ENCODE results near the gene CTDSP2.
"Not testable (repeated sequence)": the region's sequence is repeated elsewhere in the genome, so short reads cannot be mapped to it uniquely, and the experiment has no call there.

The CTDSP2 gene

GRCh38 chr12:57846577-57847319 lies at the start of gene CTDSP2:
TSS of gene CTDSP2 (minus strand) at chr12:57846729. CDS start at chr12:57846435, 294 bp downstream.
- DNase-seq = peak; percentile 99

- no peak for DNase-seq
Measured at GRCh38 chr12:57896115-57896433, 49.5 kb upstream of the CTDSP2 start.

GRCh38 chr12:57895389-57896114 lies 49.0 kb upstream of the CTDSP2 start:
- DNase-seq = no peak

GRCh38 chr12:57894399-57895292 lies 48.1 kb upstream of the CTDSP2 start:
- DNase-seq = peak; percentile 72

GRCh38 chr12:57893431-57894353 lies 47.2 kb upstream of the CTDSP2 start:
- DNase-seq = peak; percentile 100

- no peak for DNase-seq
Measured at GRCh38 chr12:57892232-57892972, 45.9 kb upstream of the CTDSP2 start.

GRCh38 chr12:57891542-57892228 lies 45.2 kb upstream of the CTDSP2 start:
- DNase-seq = no peak

GRCh38 chr12:57890191-57891115 lies 43.9 kb upstream of the CTDSP2 start:
- no peak for DNase-seq

GRCh38 chr12:57889500-57889989 lies 43.0 kb upstream of the CTDSP2 start:
- DNase-seq = peak; percentile 89

- peak; percentile 78 for DNase-seq
Measured at GRCh38 chr12:57888409-57889157, 42.1 kb upstream of the CTDSP2 start.

- no peak for DNase-seq
Measured at GRCh38 chr12:57887631-57888408, 41.3 kb upstream of the CTDSP2 start.

- DNase-seq = not testable (repeated sequence)
Measured at GRCh38 chr12:57886964-57887363, 40.4 kb upstream of the CTDSP2 start.

- DNase-seq = peak; percentile 46
Measured at GRCh38 chr12:57886542-57886941, 40.0 kb upstream of the CTDSP2 start.

- DNase-seq = no peak
Measured at GRCh38 chr12:57885207-57885606, 38.7 kb upstream of the CTDSP2 start.

- no peak for DNase-seq
Measured at GRCh38 chr12:57883700-57884099, 37.2 kb upstream of the CTDSP2 start.

- no peak for DNase-seq
Measured at GRCh38 chr12:57883057-57883456, 36.5 kb upstream of the CTDSP2 start.

- DNase-seq = no peak
Measured at GRCh38 chr12:57882575-57882974, 36.0 kb upstream of the CTDSP2 start.

GRCh38 chr12:57881475-57881874 lies 34.9 kb upstream of the CTDSP2 start:
- no peak for DNase-seq
